Activated B cell treated with CpG ODN at 0.5 μM for 24 hours (primary cell): ENCODE results near the gene USP7. TPM values are rescaled to one million over a fixed set of nuclear protein-coding genes. Genes with fewer than 3 reads are reported as not detected.

Source experiments
- ATAC-seq: fragments of 200-7000 bp; cut with Tn5 transposase; one replicate; pipeline ENCODE4 v1.10.0; 2021; ENCODE audit warnings: low read depth, mild to moderate bottlenecking, moderate library complexity
- CTCF ChIA-PET: fragments of 350-600 bp; sonication (Branson Sonifier 250); formaldehyde crosslinking; loops from one replicate; lab custom pipeline; 2021; ENCODE audit warnings: antibody characterized with exemption; lab: Charles Lee
- POLR2A ChIA-PET: fragments of 350-600 bp; sonication (Branson Sonifier 250); formaldehyde crosslinking; loops from one replicate; lab custom pipeline; 2021; ENCODE audit warnings: antibody characterized with exemption; lab: Charles Lee
- DNase-seq: peaks from one replicate; pipeline ENCODE4 v3.0.0; 2022
- H3K27ac Mint-ChIP-seq: one replicate; pipeline ENCODE4 v1.8.0; 2020; ENCODE audit warnings: mixed read lengths
- H3K27me3 Mint-ChIP-seq: one replicate; pipeline ENCODE4 v1.8.0; 2021; ENCODE audit warnings: mixed read lengths
- H3K36me3 Mint-ChIP-seq: one replicate; pipeline ENCODE4 v1.8.0; 2021; ENCODE audit warnings: low read depth, mixed read lengths
- H3K4me1 Mint-ChIP-seq: one replicate; pipeline ENCODE4 v1.8.0; 2021; ENCODE audit warnings: mixed read lengths
- H3K4me3 Mint-ChIP-seq: one replicate; pipeline ENCODE4 v1.8.0; 2020; ENCODE audit warnings: mild to moderate bottlenecking, mixed read lengths
- H3K9me3 Mint-ChIP-seq: one replicate; pipeline ENCODE4 v1.8.0; 2020; ENCODE audit warnings: mixed read lengths
- intact Hi-C: fragments of 100-400 bp; cut with micrococcal nuclease; formaldehyde crosslinking; loops from one replicate; pipeline ENCODE4 v1.15.1; 2024
- total RNA-seq: library from RNA; stranded (reverse); gene quantifications from 2 replicates; pipeline ENCODE4 v1.2.3, GENCODE V29; 2022
- TF ChIP-seq, protein P1 (sequence below): fragments of 200-600 bp; IDR thresholded peaks from one replicate; pipeline ENCODE4 v1.8.0; 2022; ENCODE audit warnings: antibody characterized with exemption, mild to moderate bottlenecking

USP7 gene
- total RNA-seq, 1 donor from 2014 or later: 193 TPM

DNA sequence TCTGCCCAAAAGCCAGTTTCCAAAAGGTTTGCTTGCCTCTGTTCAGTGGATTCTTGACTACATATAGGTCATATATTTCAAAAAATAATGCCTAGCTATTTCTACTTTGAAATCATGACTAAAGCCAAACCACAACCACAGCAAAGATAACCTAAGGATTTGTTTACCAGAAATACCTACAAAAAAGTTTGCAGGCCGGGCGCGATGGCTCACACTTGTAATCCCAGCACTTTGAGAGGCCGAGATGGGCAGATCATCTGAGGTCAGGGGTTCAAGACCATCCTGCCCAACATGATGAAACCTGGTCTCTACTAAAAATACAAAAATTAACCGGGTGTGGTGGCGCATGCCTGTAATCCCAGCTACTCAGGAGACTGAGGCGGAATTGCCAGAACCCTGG, 110.1 kb downstream of the USP7 start:
- CTCF ChIA-PET: interaction anchor here (1.4 kb wide), 1 partner anchor 27 kb away, joined by 3 read pairs; no protein-coding TSS in a partner anchor
- intact Hi-C loops: no loop called here
- Mint-ChIP-seq H3K4me1 (peaks cover 26% of the 10 kb centered on the region), H3K27ac (no peak overlapping the region), H3K4me3 (no peak overlapping the region), H3K36me3 (peaks cover 71% of the 10 kb centered on the region), H3K27me3 (no peaks in the 10 kb centered on the region), H3K9me3 (no peaks in the 10 kb centered on the region)
- no peak for ATAC-seq
- no peak for DNase-seq
- POLR2A ChIA-PET: interaction anchor here (0.5 kb wide), 1 partner anchor 8 kb away, joined by 3 read pairs; no protein-coding TSS in a partner anchor
- TF ChIP-seq, protein P1, sequence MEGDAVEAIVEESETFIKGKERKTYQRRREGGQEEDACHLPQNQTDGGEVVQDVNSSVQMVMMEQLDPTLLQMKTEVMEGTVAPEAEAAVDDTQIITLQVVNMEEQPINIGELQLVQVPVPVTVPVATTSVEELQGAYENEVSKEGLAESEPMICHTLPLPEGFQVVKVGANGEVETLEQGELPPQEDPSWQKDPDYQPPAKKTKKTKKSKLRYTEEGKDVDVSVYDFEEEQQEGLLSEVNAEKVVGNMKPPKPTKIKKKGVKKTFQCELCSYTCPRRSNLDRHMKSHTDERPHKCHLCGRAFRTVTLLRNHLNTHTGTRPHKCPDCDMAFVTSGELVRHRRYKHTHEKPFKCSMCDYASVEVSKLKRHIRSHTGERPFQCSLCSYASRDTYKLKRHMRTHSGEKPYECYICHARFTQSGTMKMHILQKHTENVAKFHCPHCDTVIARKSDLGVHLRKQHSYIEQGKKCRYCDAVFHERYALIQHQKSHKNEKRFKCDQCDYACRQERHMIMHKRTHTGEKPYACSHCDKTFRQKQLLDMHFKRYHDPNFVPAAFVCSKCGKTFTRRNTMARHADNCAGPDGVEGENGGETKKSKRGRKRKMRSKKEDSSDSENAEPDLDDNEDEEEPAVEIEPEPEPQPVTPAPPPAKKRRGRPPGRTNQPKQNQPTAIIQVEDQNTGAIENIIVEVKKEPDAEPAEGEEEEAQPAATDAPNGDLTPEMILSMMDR: no peak

DNA sequence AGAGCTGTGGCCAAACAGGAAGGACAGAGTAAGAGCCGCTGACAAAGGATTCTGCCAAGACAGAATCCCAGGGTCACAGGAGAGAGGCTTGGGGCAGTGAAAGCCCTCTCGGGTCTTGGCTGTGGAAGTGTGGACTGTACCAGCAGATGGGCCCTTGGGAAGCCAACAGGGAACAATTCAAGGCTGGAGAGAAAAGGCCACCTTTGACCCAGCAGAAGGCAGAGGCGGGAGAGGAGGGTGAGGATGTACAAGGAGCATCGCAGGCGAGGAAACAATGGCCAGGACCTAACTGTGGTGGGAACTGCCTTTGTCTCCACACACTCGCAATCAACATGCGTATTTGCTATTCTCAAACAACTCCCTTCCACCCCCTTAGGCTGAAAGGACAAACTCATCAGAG, 110.6 kb downstream of the USP7 start:
- ChIA-PET CTCF (interaction anchor here (1.4 kb wide), 1 partner anchor 27 kb away, joined by 3 read pairs; no protein-coding TSS in a partner anchor), POLR2A (interaction anchor here (0.5 kb wide), 1 partner anchor 8 kb away, joined by 3 read pairs; no protein-coding TSS in a partner anchor)
- TF ChIP-seq, protein P1: no peak
- Mint-ChIP-seq H3K9me3 (no peaks in the 10 kb centered on the region), H3K27ac (no peak overlapping the region), H3K4me3 (no peak overlapping the region), H3K36me3 (peaks cover 71% of the 10 kb centered on the region), H3K4me1 (peaks cover 26% of the 10 kb centered on the region), H3K27me3 (no peaks in the 10 kb centered on the region)
- intact Hi-C loops: no loop called here
- no peak for DNase-seq
- no peak for ATAC-seq

DNA sequence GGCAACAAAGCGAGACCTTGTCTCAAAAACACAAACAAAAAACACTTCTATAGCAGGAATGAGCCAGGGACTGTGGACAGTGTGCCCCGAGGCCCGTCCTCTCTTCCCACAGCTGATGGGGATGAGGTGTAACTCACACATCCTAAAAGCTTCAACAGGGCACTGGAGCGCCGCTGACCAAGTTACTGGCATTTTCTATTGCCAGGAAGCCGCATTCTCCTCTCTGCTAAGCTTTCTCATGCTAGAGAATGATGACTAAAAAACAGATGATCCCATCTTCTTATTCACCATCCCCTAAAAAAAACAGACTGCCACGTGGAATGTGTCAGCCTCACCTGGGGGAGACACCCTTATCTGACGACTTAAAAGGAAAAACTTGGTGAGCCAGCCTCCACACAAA, 111.2 kb downstream of the USP7 start:
- TF ChIP-seq, protein P1: no peak
- ChIA-PET CTCF (interaction anchor here (1.4 kb wide), 1 partner anchor 28 kb away, joined by 3 read pairs; no protein-coding TSS in a partner anchor), POLR2A (interaction anchor here (2.4 kb wide), 1 partner anchor 16 kb away, joined by 9 read pairs; the partner anchor contains the start of gene CARHSP1)
- no peak overlapping the region for H3K27ac Mint-ChIP-seq
- H3K9me3 Mint-ChIP-seq: no peaks in the 10 kb centered on the region
- ATAC-seq (no peak), DNase-seq (no peak)
- no peak overlapping the region for H3K4me3 Mint-ChIP-seq
- H3K4me1 Mint-ChIP-seq: peaks cover 23% of the 10 kb centered on the region
- H3K27me3 Mint-ChIP-seq: no peaks in the 10 kb centered on the region
- peaks cover 73% of the 10 kb centered on the region for H3K36me3 Mint-ChIP-seq
- intact Hi-C loops: no loop called here

DNA sequence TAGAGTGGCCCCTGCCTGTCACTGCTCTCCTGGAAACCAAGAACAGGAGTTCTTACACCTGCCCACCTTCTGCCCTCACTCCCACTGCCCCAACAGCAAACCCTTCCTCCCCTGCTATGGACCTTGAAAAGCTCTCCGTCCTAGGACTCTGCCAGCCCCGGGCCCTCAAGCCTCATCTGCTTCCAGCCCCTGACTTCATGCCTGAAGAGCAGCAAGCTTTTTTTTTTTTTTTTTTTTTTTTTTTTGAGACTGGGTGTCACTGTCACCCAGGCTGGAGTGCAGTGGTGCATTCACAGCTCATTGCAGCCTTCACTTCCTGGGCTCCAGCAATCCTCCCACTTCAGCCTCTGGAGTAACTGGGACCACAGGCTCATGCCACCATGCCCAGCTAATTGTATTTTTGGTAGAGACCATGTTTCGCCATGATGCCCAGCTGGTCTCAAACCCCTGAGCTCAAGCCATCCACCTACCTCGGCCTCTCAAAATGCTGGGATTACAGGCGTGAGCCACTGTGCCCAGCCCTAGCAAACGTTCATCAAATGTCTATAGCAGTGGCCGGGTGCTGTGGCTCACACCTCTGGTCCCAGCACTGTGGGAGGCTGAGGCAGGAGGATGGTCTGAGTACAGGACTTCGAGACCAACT, 111.8 kb downstream of the USP7 start:
- TF ChIP-seq, protein P1: no peak
- H3K4me1 Mint-ChIP-seq: peaks cover 21% of the 10 kb centered on the region
- ATAC-seq (no peak), DNase-seq (no peak)
- ChIA-PET CTCF (interaction anchor here (2.2 kb wide), 1 partner anchor 28 kb away, joined by 7 read pairs; no protein-coding TSS in a partner anchor), POLR2A (interaction anchor here (2.4 kb wide), 1 partner anchor 16 kb away, joined by 9 read pairs; the partner anchor contains the start of gene CARHSP1)
- intact Hi-C loops: no loop called here
- H3K36me3 Mint-ChIP-seq: peaks cover 72% of the 10 kb centered on the region
- H3K4me3 Mint-ChIP-seq: no peak overlapping the region
- no peaks in the 10 kb centered on the region for H3K27me3 Mint-ChIP-seq
- H3K27ac Mint-ChIP-seq: no peak overlapping the region
- no peaks in the 10 kb centered on the region for H3K9me3 Mint-ChIP-seq

DNA sequence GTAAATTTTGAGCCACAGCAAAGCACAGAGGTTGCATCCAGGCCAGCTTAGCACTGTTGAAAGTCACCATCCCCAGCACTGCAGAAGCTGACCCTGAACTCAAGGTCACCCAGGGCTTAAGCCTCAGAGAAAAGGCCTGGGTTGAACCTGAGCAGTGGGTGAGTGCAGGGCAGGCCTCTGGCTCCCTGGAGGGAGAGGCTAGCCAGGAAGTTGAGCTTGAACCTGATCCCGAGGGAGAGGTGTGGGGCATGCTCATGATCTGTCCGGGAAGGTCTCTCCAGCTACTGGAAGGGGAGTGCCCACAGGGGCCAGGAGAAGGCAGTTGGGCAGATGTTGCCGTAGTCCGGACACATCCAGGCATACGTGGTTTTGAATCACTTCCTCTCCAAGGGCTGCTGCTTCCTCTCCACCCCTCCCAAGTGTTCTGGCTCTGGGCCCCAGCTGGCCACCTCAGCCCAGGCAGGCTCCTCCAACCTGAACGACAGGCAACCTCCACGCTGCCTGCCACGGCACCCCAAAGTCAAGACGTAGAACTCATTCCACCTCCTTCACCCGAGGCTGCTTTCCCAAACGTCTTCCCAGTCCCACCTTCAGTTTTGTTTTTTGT, 113.3 kb downstream of the USP7 start:
- intact Hi-C loops: no loop called here
- ATAC-seq (peak; percentile 34), DNase-seq (no peak)
- Mint-ChIP-seq H3K27me3 (no peaks in the 10 kb centered on the region), H3K4me3 (no peak overlapping the region), H3K4me1 (peaks cover 16% of the 10 kb centered on the region), H3K36me3 (peaks cover 65% of the 10 kb centered on the region), H3K27ac (peak overlapping the region; percentile 69), H3K9me3 (no peaks in the 10 kb centered on the region)
- CTCF ChIA-PET: interaction anchor here (2.2 kb wide), 1 partner anchor 30 kb away, joined by 7 read pairs; no protein-coding TSS in a partner anchor
- POLR2A ChIA-PET: interaction anchor here (2.4 kb wide), 1 partner anchor 18 kb away, joined by 9 read pairs; the partner anchor contains the start of gene CARHSP1
- TF ChIP-seq, protein P1: no peak
